Esophagus (tissue), 2 donors: ENCODE data around the gene PPID. TPM values are rescaled to one million over a fixed set of nuclear protein-coding genes. Genes with fewer than 3 reads are reported as not detected.
A peak's percentile ranks its signal among the peaks of the same experiment; 100 is the strongest.
"Not testable (repeated sequence)": the region's sequence is repeated elsewhere in the genome, so short reads cannot be mapped to it uniquely, and the experiment has no call there.

Source experiments
- H3K27ac ChIP-seq, 2 donors: one replicate each; pipeline ENCODE4 v1.5.1; 2013; ENCODE audit warnings: low read depth in 2 of 2, mild to moderate bottlenecking in 2 of 2, inconsistent platforms in 1 of 2, low read length in 1 of 2, moderate library complexity in 1 of 2
- H3K27me3 ChIP-seq, 2 donors: one replicate each; pipeline ENCODE4 v1.6.1; 2013; ENCODE audit warnings: low read length in 2 of 2, control low read depth in 1 of 2, mild to moderate bottlenecking in 1 of 2; ENCODE audit not compliant: insufficient read depth in 2 of 2, control insufficient read depth in 1 of 2
- H3K36me3 ChIP-seq, 2 donors: one replicate each; pipeline ENCODE4 v1.6.1; 2013; ENCODE audit warnings: low read length in 1 of 2; ENCODE audit not compliant: control insufficient read depth in 2 of 2, insufficient read depth in 2 of 2
- H3K4me1 ChIP-seq, 2 donors: one replicate each; pipeline ENCODE4 v1.6.1; 2013; ENCODE audit warnings: low read length in 1 of 2; ENCODE audit not compliant: control insufficient read depth in 2 of 2, insufficient read depth in 2 of 2
- H3K4me3 ChIP-seq, 2 donors: one replicate each; pipeline ENCODE4 v1.5.1; 2013; ENCODE audit warnings: low read length in 2 of 2, mild to moderate bottlenecking in 2 of 2, low read depth in 1 of 2, moderate library complexity in 1 of 2
- H3K9me3 ChIP-seq, 2 donors: one replicate each; pipeline ENCODE4 v1.6.1; 2013; ENCODE audit warnings: mild to moderate bottlenecking in 2 of 2, low read depth in 1 of 2, low read length in 1 of 2, moderate library complexity in 1 of 2; ENCODE audit not compliant: control insufficient read depth in 2 of 2, insufficient read depth in 1 of 2
- WGBS, 2 donors: extraction: QIAGEN DNeasy Blood & Tissue Kit; methylation state at CpG; one replicate each; pipeline ENCODE4 v1.1.7; 2013; 5-methylcytosine and 5-hydroxymethylcytosine counted together
- polyA plus RNA-seq, 2 donors: library from polyadenylated mRNA; stranded (reverse); fragments of 200-250 nt; gene quantifications; one replicate each; pipeline ENCODE4 v1.2.3, GENCODE V29; 2013
- donor health status: healthy with polysubstance abuse.
- donor health status: Bipolar disorder and iron deficiency.

PPID gene
- polyA plus RNA-seq, 2 donors, result 12.1 to 15.8 TPM

- not testable (repeated sequence) for H3K27me3 ChIP-seq, H3K4me1 ChIP-seq, H3K36me3 ChIP-seq, H3K4me3 ChIP-seq, H3K27ac ChIP-seq, H3K9me3 ChIP-seq
- 94% methylated on average over 4 of the region's 4 CpGs for WGBS, 2 donors
These were observed 10.6 kb downstream of the PPID start for GRCh38 chr4:158712622-158713021.

DNA sequence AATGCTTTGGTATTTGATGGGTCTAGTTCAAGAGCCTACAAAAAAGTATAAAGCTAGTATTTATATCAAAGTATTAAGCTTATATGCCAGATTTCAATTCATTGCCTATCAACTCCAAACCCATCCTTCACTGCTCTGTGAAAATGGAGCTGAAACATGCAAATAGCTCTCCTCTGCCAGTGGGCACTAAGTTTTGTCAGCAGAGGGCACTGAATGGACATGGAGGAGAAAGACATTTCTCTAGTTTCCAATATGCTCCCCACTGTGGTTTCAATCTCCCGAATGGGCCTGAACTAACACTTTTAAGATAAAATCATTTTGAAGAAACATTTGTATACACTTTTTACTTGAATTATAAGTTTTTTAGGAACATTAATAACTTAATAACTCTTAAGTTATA, 12.4 kb downstream of the PPID start:
- Histone ChIP-seq H3K27ac (no peak overlapping the region), H3K4me3 (no peak overlapping the region), H3K9me3 (no peaks in the 10 kb centered on the region), H3K27me3 (no peaks in the 10 kb centered on the region), H3K36me3 (peaks cover 0 to 6% of the 10 kb centered on the region in 2 donors), H3K4me1 (no peaks in the 10 kb centered on the region)
- 65 to 77% methylated on average over 1 of the region's 1 CpG for WGBS, 2 donors

DNA sequence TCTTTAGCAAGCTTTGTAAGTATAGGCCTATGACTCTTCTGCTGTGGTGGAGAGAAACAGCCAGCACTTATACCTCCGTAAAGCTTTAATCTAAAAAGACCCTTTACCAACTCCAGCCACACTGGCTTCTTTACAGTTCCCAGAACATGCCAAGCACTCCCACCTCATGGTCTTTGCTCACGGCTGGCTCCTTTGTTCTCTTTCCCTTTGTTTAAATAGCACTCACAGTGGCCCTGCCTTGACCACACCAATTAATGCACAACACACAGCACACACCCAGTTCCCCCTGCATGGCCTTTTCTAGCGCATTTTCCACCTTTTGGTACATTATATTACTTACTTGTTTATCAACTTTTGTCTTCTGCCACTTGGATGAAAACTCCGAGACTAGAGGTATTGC, 18.9 kb downstream of the PPID start:
- Histone ChIP-seq H3K36me3 (peaks cover 4 to 8% of the 10 kb centered on the region in 2 donors), H3K4me1 (no peaks in the 10 kb centered on the region), H3K9me3 (no peaks in the 10 kb centered on the region), H3K27ac (no peak overlapping the region), H3K27me3 (no peaks in the 10 kb centered on the region), H3K4me3 (no peak overlapping the region)
- 90 to 94% methylated on average over 4 of the region's 4 CpGs for WGBS, 2 donors

DNA sequence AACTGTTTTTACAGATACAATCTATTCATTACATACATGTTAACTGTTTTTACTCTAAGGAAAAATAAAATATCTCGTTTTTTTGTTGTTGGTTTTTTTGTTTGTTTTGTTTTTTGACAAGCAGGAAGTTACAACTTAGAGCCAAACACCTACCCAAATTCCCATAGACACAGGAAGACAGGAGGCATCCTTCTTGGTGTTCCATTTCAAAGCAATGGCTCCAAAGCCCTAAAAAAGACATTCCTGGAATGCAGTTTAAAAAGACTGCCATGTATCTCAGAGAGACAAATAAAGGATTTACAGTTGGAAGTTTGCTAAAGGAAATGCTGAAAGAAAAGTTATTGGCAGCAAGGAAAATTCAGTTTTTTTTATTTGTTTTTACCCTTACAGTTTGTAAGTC, 34.4 kb downstream of the PPID start:
- Histone ChIP-seq H3K4me3 (no peak overlapping the region), H3K36me3 (peaks cover 0 to 3% of the 10 kb centered on the region in 2 donors), H3K27me3 (no peaks in the 10 kb centered on the region), H3K27ac (no peak overlapping the region), H3K4me1 (no peaks in the 10 kb centered on the region), H3K9me3 (no peaks in the 10 kb centered on the region)
- WGBS, 2 donors, result 80 to 87% methylated on average over 1 of the region's 1 CpG

DNA sequence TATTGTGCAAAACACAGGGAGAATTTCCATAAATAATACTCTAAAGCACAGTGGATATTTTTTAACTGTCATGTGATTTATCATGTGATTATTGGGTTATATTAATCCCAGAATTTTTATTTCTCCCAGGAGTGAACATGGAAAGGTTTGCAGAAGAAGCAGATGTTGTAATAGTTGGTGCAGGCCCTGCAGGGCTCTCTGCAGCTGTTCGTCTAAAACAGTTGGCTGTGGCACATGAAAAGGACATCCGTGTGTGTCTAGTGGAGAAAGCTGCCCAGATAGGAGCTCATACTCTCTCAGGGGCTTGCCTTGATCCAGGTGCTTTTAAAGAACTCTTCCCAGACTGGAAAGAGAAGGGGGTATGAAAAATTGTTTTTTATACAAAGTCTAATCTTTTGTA, 41.1 kb downstream of the PPID start:
- H3K36me3 ChIP-seq, result peaks cover 0 to 3% of the 10 kb centered on the region in 2 donors
- H3K4me3 ChIP-seq, result no peak overlapping the region
- H3K4me1 ChIP-seq, result no peaks in the 10 kb centered on the region
- no peaks in the 10 kb centered on the region for H3K27me3 ChIP-seq
- 60 to 65% methylated on average over 2 of the region's 2 CpGs for WGBS, 2 donors
- no peak overlapping the region for H3K27ac ChIP-seq
- no peaks in the 10 kb centered on the region for H3K9me3 ChIP-seq

DNA sequence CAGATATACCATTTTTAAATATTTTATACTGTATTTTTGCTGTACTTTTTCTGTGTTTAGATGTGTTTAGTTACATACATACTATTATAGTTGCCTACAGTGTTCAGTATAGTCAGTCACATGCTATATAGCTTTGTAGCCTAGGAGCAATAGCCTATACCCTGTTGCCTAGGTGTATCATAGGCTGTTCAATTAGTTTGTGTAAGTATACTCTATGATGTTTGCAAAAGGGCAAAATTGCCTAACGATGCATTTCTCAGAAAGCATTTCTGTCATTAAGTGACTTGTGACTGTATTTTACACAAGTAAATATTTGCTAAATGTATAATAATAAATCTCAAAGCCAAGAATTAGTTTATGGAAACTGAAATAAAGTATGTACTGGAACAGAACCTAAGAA, 41.6 kb downstream of the PPID start:
- WGBS, 2 donors, result 71 to 79% methylated on average over 1 of the region's 1 CpG
- Histone ChIP-seq H3K27me3 (no peaks in the 10 kb centered on the region), H3K9me3 (no peaks in the 10 kb centered on the region), H3K36me3 (peaks cover 0 to 1% of the 10 kb centered on the region in 2 donors), H3K4me1 (no peaks in the 10 kb centered on the region), H3K27ac (no peak overlapping the region), H3K4me3 (no peak overlapping the region)

GRCh38 chr4:158678767-158679166, 44.4 kb downstream of the PPID start:
- Histone ChIP-seq H3K4me3 (no peak overlapping the region), H3K27me3 (no peaks in the 10 kb centered on the region), H3K36me3 (no peaks in the 10 kb centered on the region), H3K27ac (no peak overlapping the region), H3K9me3 (no peaks in the 10 kb centered on the region), H3K4me1 (no peaks in the 10 kb centered on the region)
- 90 to 97% methylated on average over 2 of the region's 2 CpGs for WGBS, 2 donors

DNA sequence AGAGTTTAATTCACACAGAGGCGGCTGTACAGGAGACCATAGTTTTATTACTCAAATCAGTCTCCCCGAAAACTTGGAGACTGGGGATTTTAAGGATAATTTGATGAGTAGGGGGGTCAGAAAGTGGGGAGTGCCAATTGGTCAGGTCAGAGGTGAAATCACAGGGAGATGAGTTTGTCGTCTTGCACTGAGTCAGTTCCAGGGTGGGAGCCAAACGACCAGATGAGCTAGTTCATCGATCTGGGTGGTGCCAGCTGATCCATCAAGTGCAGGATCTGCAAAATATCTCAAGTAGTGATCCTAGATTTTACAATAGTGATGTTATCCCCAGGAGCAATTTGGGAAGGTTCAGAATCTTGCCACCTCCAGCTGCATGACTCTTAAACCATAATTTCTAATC, 47.1 kb downstream of the PPID start:
- H3K27me3 ChIP-seq, result no peaks in the 10 kb centered on the region
- H3K36me3 ChIP-seq, result no peaks in the 10 kb centered on the region
- H3K9me3 ChIP-seq, result no peaks in the 10 kb centered on the region
- no peak overlapping the region for H3K27ac ChIP-seq
- no peak overlapping the region for H3K4me3 ChIP-seq
- 72 to 83% methylated on average over 5 of the region's 5 CpGs for WGBS, 2 donors
- H3K4me1 ChIP-seq, result peaks cover 0 to 3% of the 10 kb centered on the region in 2 donors

GRCh38 chr4:158673633-158674032, 49.6 kb downstream of the PPID start:
- Histone ChIP-seq H3K36me3 (no peaks in the 10 kb centered on the region), H3K4me3 (no peak overlapping the region), H3K27me3 (no peaks in the 10 kb centered on the region), H3K27ac (no peak overlapping the region), H3K4me1 (peaks cover 0 to 3% of the 10 kb centered on the region in 2 donors), H3K9me3 (no peaks in the 10 kb centered on the region)
- 78 to 88% methylated on average over 3 of the region's 3 CpGs for WGBS, 2 donors

- Histone ChIP-seq H3K4me1 (peaks cover 0 to 3% of the 10 kb centered on the region in 2 donors), H3K9me3 (no peaks in the 10 kb centered on the region), H3K27ac (peak within 1 kb of the TSS; percentile 99), H3K36me3 (no peaks in the 10 kb centered on the region), H3K4me3 (peak within 1 kb of the TSS; percentile 75 to 92), H3K27me3 (no peaks in the 10 kb centered on the region)
- WGBS, 2 donors, result 0 to 1% methylated on average over 60 of the region's 60 CpGs
These were observed 51.0 kb downstream of the PPID start, which contains the start of gene ETFDH for GRCh38 chr4:158671915-158672806. ETFDH (plus strand) TSS chr4:158672296; CDS start chr4:158672457, 161 bp downstream.
